Measurements from ENCODE around the gene KAT6B. TPM values are rescaled to one million over a fixed set of nuclear protein-coding genes. Genes with fewer than 3 reads are reported as not detected.

The KAT6B gene
- total and polyA plus RNA-seq, 2 of the 8 experiments (the other 6 are each of a cell fraction or from before 2014, with no cell fraction given): 7.3 to 30.8 TPM

GRCh38 chr10:74870191-74870590 lies 43.8 kb downstream of the KAT6B start:
- no peak overlapping the region for H2BK5ac ChIP-seq (ENCODE audit: low read depth, low read length)
- no peak overlapping the region for H3K18ac ChIP-seq (ENCODE audit: extremely low read depth, low read length)
- H2AK5ac ChIP-seq (ENCODE audit: low read depth, low read length): no peak overlapping the region
- H3K27me3 ChIP-seq (replicated peaks in 1 of 4; ENCODE audit: control insufficient read depth in 3 of 4, extremely low read depth in 1 of 4, insufficient read depth in 3 of 4, low read length in 3 of 4): no peaks in the 10 kb centered on the region
- H3K23me2 ChIP-seq (ENCODE audit: low read depth, low read length): peaks cover 2% of the 10 kb centered on the region; the same call in 1 of the 2 replicates
- H3K14ac ChIP-seq (ENCODE audit: insufficient read length): no peak overlapping the region
- peaks cover 0 to 41% of the 10 kb centered on the region in 2 experiments; a peak in 2 of 4 replicates for H3K79me2 ChIP-seq (ENCODE audit: control insufficient read depth in 1 of 2, insufficient read depth in 2 of 2, low read length in 2 of 2)
- no peak overlapping the region for H3K4me2 ChIP-seq (ENCODE audit: insufficient read depth in 1 of 2, low read depth in 2 of 2, low read length in 2 of 2)
- H2BK120ac ChIP-seq (replicated peaks; ENCODE audit: low read depth, low read length): no peak overlapping the region
- H4K5ac ChIP-seq (ENCODE audit: insufficient read length, low read depth, low read length): no peak overlapping the region
- no peak for FAIRE-seq
- H2AFZ ChIP-seq (ENCODE audit: low read length): no peak overlapping the region
- H3K9ac ChIP-seq (replicated peaks in 1 of 4; ENCODE audit: extremely low read depth in 1 of 4, low read depth in 3 of 4, low read length in 3 of 4): no peak overlapping the region
- no peak overlapping the region for H3K4me3 ChIP-seq (ENCODE audit: extremely low read depth in 1 of 4, insufficient read depth in 2 of 4, low read depth in 3 of 4, low read length in 4 of 4)
- H3K4ac ChIP-seq (replicated peaks; ENCODE audit: insufficient read length, low read depth, low read length): no peak overlapping the region
- POLR2A ChIA-PET (ENCODE audit: partially characterized antibody): interaction anchor here (0.9 kb wide), 1 partner anchor 16 kb away, joined by 3 read pairs; no protein-coding TSS in a partner anchor
- H4K91ac ChIP-seq (replicated peaks; ENCODE audit: insufficient read length, low read length): no peak overlapping the region
- no peak overlapping the region for H3K23ac ChIP-seq (ENCODE audit: insufficient read length)
- WGBS, 2 experiments (ENCODE audit: extremely low coverage in 1 of 2, insufficient coverage in 1 of 2, insufficient read length in 1 of 2, insufficient replicate concordance in 2 of 2, low coverage in 1 of 2, low lambda C conversion rate in 2 of 2, missing lambda C conversion rate in 1 of 2): 93% methylated on average over 1 of the region's 1 CpG; no CpG with 5 or more reads in 1 of the 2 experiments
- no peak overlapping the region for H3K27ac ChIP-seq (ENCODE audit: low read depth, low read length)
- H3K9me3 ChIP-seq (ENCODE audit: insufficient read depth in 2 of 2, low read depth in 1 of 2, low read length in 1 of 2): no peaks in the 10 kb centered on the region
- no peaks in the 10 kb centered on the region for H3K36me3 ChIP-seq (ENCODE audit: control insufficient read depth in 2 of 4, insufficient read depth in 4 of 4, low read length in 3 of 4)
- H2BK12ac ChIP-seq (ENCODE audit: low read depth, low read length): no peak overlapping the region
- CTCF ChIA-PET (ENCODE audit: partially characterized antibody): interaction anchor here (1.2 kb wide), 1 partner anchor 239 kb away, joined by 3 read pairs; a partner anchor contains a TSS
- H4K8ac ChIP-seq (ENCODE audit: extremely low read depth, insufficient read depth, low read length): no peak overlapping the region
- TF ChIP-seq TCF12 (IDR thresholded peaks at IDR 0.05; ENCODE audit: low read depth, low read length): no peak
- no peak for TF ChIP-seq SIRT6 (IDR thresholded peaks at IDR 0.05; ENCODE audit: low read length)
- no peak for TF ChIP-seq KDM4A (IDR thresholded peaks at IDR 0.05; ENCODE audit: low read depth, low read length, severe bottlenecking)
- no peak for TF ChIP-seq RBBP5 (IDR thresholded peaks at IDR 0.05; ENCODE audit: borderline replicate concordance, low read depth, low read length)
- TF ChIP-seq ATF3 (IDR thresholded peaks at IDR 0.05; ENCODE audit: insufficient read depth, low read depth, low read length): no peak
- TF ChIP-seq PHF8 (conservative IDR thresholded peaks at IDR 0.05; ENCODE audit: low read depth, low read length): no peak
- no peak for TF ChIP-seq SIN3A (conservative IDR thresholded peaks at IDR 0.05 in 1 of 2, IDR thresholded peaks at IDR 0.05 in 1 of 2; ENCODE audit: low read depth in 1 of 2, low read length in 2 of 2)
- TF ChIP-seq BRCA1 (IDR thresholded peaks at IDR 0.05; ENCODE audit: low read depth, low read length): no peak
- TF ChIP-seq BCL11A (IDR thresholded peaks at IDR 0.05; ENCODE audit: low read depth in 2 of 2, low read length in 2 of 2): no peak
- no peak for TF ChIP-seq POLR2A (IDR thresholded peaks at IDR 0.05; ENCODE audit: control extremely low read depth in 1 of 2, low read depth in 2 of 2, low read length in 2 of 2)
- TF ChIP-seq CBX5 (IDR thresholded peaks at IDR 0.05; ENCODE audit: low read depth, low read length): no peak
- H3K56ac ChIP-seq (replicated peaks; ENCODE audit: insufficient read length, low read depth, low read length): no peak overlapping the region
- no peak for DNase-seq (ENCODE audit: low read depth in 1 of 2, low spot score in 2 of 2)
- H3K4me1 ChIP-seq (replicated peaks in 1 of 4; ENCODE audit: control insufficient read depth in 3 of 4, insufficient read depth in 4 of 4, low read length in 3 of 4): peaks cover 0 to 4% (median 2%) of the 10 kb centered on the region in 4 experiments; a peak in 4 of 7 replicates
- H2BK20ac ChIP-seq (ENCODE audit: low read length): no peak overlapping the region
- peaks cover 2% of the 10 kb centered on the region; the same call in 1 of the 2 replicates for H3K79me1 ChIP-seq (ENCODE audit: low read depth, low read length)
- no peak overlapping the region for H2BK15ac ChIP-seq (ENCODE audit: low read length)
- peaks cover 0 to 1% of the 10 kb centered on the region in 2 experiments for H4K20me1 ChIP-seq (replicated peaks in 1 of 2; ENCODE audit: control insufficient read depth in 1 of 2, insufficient read depth in 2 of 2, low read length in 2 of 2)

Data from H1 (cell line).